ENCODE results near the gene DCHS2. TPM values are rescaled to one million over a fixed set of nuclear protein-coding genes. Genes with fewer than 3 reads are reported as not detected.

Gene DCHS2
- total and polyA plus RNA-seq, 5 donors from 2014 or later: not detected

DNA sequence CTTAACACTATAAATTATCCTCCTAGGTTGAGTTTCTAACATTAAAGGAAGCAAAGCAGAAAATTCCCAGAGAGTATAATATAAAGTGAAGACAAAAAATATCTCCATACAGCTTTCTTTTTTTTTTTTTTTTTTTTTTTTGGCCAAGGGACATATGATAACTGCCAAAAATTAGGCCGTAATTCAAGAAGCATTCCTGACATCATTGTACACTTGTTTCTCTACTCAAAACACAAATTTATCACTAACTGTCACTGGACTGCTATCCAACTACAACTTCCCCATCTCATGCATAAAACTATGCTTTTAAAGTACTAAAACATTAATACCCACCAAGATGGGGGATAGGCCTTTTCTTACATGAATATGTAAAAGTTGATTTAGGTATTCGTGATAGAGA is 77.2 kb downstream of the DCHS2 start:
- no peak overlapping the region for H3K27ac Mint-ChIP-seq
- Histone ChIP-seq H3K27ac (ENCODE audit: insufficient read depth, low read length, poor library complexity, severe bottlenecking) (no peak overlapping the region), H3K4me3 (ENCODE audit: low read depth, low read length) (no peak overlapping the region), H3K4me1 (ENCODE audit: control insufficient read depth, insufficient read depth, low read length, poor library complexity, severe bottlenecking) (no peaks in the 10 kb centered on the region), H3K27me3 (ENCODE audit: control insufficient read depth, insufficient read depth, low read length) (peaks cover 17% of the 10 kb centered on the region), H3K9me3 (ENCODE audit: control insufficient read depth in 2 of 2, low read length in 2 of 2) (no peaks in the 10 kb centered on the region), H3K36me3 (ENCODE audit: control insufficient read depth, insufficient read depth, low read length) (no peaks in the 10 kb centered on the region)
- no peak overlapping the region for H3K4me3 Mint-ChIP-seq
- peaks cover 32% of the 10 kb centered on the region for H3K27me3 Mint-ChIP-seq
- peaks cover 0 to 5% (median 1%) of the 10 kb centered on the region in 7 donors for H3K9me3 Mint-ChIP-seq
- H3K36me3 Mint-ChIP-seq: no peaks in the 10 kb centered on the region
- DNase-seq: no peak
- no peak for ATAC-seq (ENCODE audit: low read depth in 2 of 2)
- H3K4me1 Mint-ChIP-seq: peaks cover 0 to 11% (median 3%) of the 10 kb centered on the region in 4 donors

DNA sequence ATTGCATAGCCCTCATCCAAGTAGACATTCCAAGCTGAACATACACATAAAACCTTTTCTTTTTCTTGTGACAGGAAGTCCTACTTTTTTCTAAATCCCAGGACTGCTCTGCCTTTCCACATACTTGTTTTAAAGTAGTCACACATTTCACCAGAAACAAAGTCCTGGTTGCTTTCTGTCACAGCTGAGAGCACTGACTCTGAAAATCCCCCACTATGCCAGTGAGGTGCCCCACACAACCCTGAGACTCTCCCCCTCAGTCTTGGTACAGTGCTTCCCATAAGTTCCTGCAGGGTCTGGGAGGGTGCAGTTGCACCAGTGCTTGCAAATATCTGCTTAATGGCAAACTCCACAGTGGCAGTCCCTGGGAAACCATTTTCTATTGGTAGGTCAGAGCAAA is 84.2 kb downstream of the DCHS2 start:
- H3K4me3 Mint-ChIP-seq: no peak overlapping the region
- no peaks in the 10 kb centered on the region for H3K27me3 ChIP-seq (ENCODE audit: control insufficient read depth, insufficient read depth, low read length)
- ATAC-seq (ENCODE audit: low read depth in 2 of 2) (no peak), DNase-seq (no peak)
- H3K36me3 ChIP-seq (ENCODE audit: control insufficient read depth, insufficient read depth, low read length): no peaks in the 10 kb centered on the region
- no peak overlapping the region for H3K27ac Mint-ChIP-seq
- H3K27ac ChIP-seq (ENCODE audit: insufficient read depth, low read length, poor library complexity, severe bottlenecking): no peak overlapping the region
- peaks cover 12% of the 10 kb centered on the region for H3K27me3 Mint-ChIP-seq
- H3K4me1 ChIP-seq (ENCODE audit: control insufficient read depth, insufficient read depth, low read length, poor library complexity, severe bottlenecking): no peaks in the 10 kb centered on the region
- no peaks in the 10 kb centered on the region for H3K36me3 Mint-ChIP-seq
- H3K4me3 ChIP-seq (ENCODE audit: low read depth, low read length): no peak overlapping the region
- H3K4me1 Mint-ChIP-seq: no peaks in the 10 kb centered on the region
- H3K9me3 Mint-ChIP-seq: peaks cover 0 to 7% (median 5%) of the 10 kb centered on the region in 7 donors
- H3K9me3 ChIP-seq (ENCODE audit: control insufficient read depth in 2 of 2, low read length in 2 of 2): peaks cover 0 to 2% of the 10 kb centered on the region in 2 experiments

- DNase-seq: peak in 1 of 3 donors; percentile 24
- H3K4me3 ChIP-seq (ENCODE audit: low read depth, low read length): no peak overlapping the region
- Mint-ChIP-seq H3K4me1 (no peaks in the 10 kb centered on the region), H3K9me3 (peaks cover 0 to 10% (median 5%) of the 10 kb centered on the region in 7 donors), H3K27ac (peak overlapping the region in 1 of 3 donors; percentile 11), H3K27me3 (peaks cover 10% of the 10 kb centered on the region), H3K36me3 (no peaks in the 10 kb centered on the region), H3K4me3 (no peak overlapping the region)
- H3K27ac ChIP-seq (ENCODE audit: insufficient read depth, low read length, poor library complexity, severe bottlenecking): no peak overlapping the region
- H3K9me3 ChIP-seq (ENCODE audit: control insufficient read depth in 2 of 2, low read length in 2 of 2): peaks cover 0 to 2% of the 10 kb centered on the region in 2 experiments
- H3K4me1 ChIP-seq (ENCODE audit: control insufficient read depth, insufficient read depth, low read length, poor library complexity, severe bottlenecking): no peaks in the 10 kb centered on the region
- H3K36me3 ChIP-seq (ENCODE audit: control insufficient read depth, insufficient read depth, low read length): no peaks in the 10 kb centered on the region
- ATAC-seq (ENCODE audit: low read depth in 2 of 2): no peak
- no peaks in the 10 kb centered on the region for H3K27me3 ChIP-seq (ENCODE audit: control insufficient read depth, insufficient read depth, low read length)
Observed at GRCh38 chr4:154406018-154406795, 85.4 kb downstream of the DCHS2 start.

- Histone ChIP-seq H3K4me3 (ENCODE audit: low read depth, low read length) (no peak overlapping the region), H3K36me3 (ENCODE audit: control insufficient read depth, insufficient read depth, low read length) (no peaks in the 10 kb centered on the region), H3K27ac (ENCODE audit: insufficient read depth, low read length, poor library complexity, severe bottlenecking) (no peak overlapping the region), H3K4me1 (ENCODE audit: control insufficient read depth, insufficient read depth, low read length, poor library complexity, severe bottlenecking) (no peaks in the 10 kb centered on the region), H3K27me3 (ENCODE audit: control insufficient read depth, insufficient read depth, low read length) (no peaks in the 10 kb centered on the region), H3K9me3 (ENCODE audit: control insufficient read depth in 2 of 2, low read length in 2 of 2) (no peaks in the 10 kb centered on the region)
- Mint-ChIP-seq H3K4me3 (no peak overlapping the region), H3K4me1 (no peaks in the 10 kb centered on the region), H3K9me3 (peaks cover 0 to 5% (median 0%) of the 10 kb centered on the region in 7 donors), H3K27me3 (no peaks in the 10 kb centered on the region), H3K27ac (no peak overlapping the region), H3K36me3 (no peaks in the 10 kb centered on the region)
- no peak for DNase-seq
- no peak for ATAC-seq (ENCODE audit: low read depth in 2 of 2)
Observed at GRCh38 chr4:154399259-154399974, 92.2 kb downstream of the DCHS2 start.

DNA sequence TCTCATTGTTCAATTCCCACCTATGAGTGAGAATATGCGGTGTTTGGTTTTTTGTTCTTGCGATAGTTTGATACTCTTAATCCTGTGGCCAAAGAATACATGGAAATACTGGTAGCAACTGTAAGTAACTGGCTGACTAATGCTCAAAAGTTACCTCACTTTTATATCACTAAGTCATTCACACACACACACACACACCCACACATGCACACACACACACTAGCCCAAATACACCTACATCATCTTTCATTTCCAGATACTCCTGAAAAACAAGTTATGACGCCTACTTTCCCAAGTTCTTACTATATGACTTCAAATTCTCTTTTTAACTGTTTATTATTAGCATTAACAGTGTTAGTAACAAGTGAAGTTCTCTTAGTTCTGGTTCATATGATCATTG is 101.3 kb downstream of the DCHS2 start:
- no peak overlapping the region for H3K27ac ChIP-seq (ENCODE audit: insufficient read depth, low read length, poor library complexity, severe bottlenecking)
- Mint-ChIP-seq H3K9me3 (peaks cover 0 to 7% (median 0%) of the 10 kb centered on the region in 7 donors), H3K27me3 (no peaks in the 10 kb centered on the region), H3K4me3 (no peak overlapping the region), H3K36me3 (no peaks in the 10 kb centered on the region), H3K4me1 (no peaks in the 10 kb centered on the region), H3K27ac (peak overlapping the region in 1 of 3 donors; percentile 49)
- no peak overlapping the region for H3K4me3 ChIP-seq (ENCODE audit: low read depth, low read length)
- H3K27me3 ChIP-seq (ENCODE audit: control insufficient read depth, insufficient read depth, low read length): no peaks in the 10 kb centered on the region
- H3K36me3 ChIP-seq (ENCODE audit: control insufficient read depth, insufficient read depth, low read length): no peaks in the 10 kb centered on the region
- no peaks in the 10 kb centered on the region for H3K4me1 ChIP-seq (ENCODE audit: control insufficient read depth, insufficient read depth, low read length, poor library complexity, severe bottlenecking)
- DNase-seq (no peak), ATAC-seq (ENCODE audit: low read depth in 2 of 2) (no peak)
- H3K9me3 ChIP-seq (ENCODE audit: control insufficient read depth in 2 of 2, low read length in 2 of 2): no peaks in the 10 kb centered on the region

GRCh38 chr4:154389148-154389547 is 102.5 kb downstream of the DCHS2 start:
- Mint-ChIP-seq H3K4me3 (no peak overlapping the region), H3K36me3 (no peaks in the 10 kb centered on the region), H3K27ac (no peak overlapping the region), H3K4me1 (no peaks in the 10 kb centered on the region), H3K27me3 (no peaks in the 10 kb centered on the region), H3K9me3 (peaks cover 0 to 7% (median 2%) of the 10 kb centered on the region in 7 donors)
- DNase-seq (no peak), ATAC-seq (ENCODE audit: low read depth in 2 of 2) (no peak)
- H3K36me3 ChIP-seq (ENCODE audit: control insufficient read depth, insufficient read depth, low read length): no peaks in the 10 kb centered on the region
- H3K4me3 ChIP-seq (ENCODE audit: low read depth, low read length): no peak overlapping the region
- no peaks in the 10 kb centered on the region for H3K27me3 ChIP-seq (ENCODE audit: control insufficient read depth, insufficient read depth, low read length)
- H3K9me3 ChIP-seq (ENCODE audit: control insufficient read depth in 2 of 2, low read length in 2 of 2): no peaks in the 10 kb centered on the region
- H3K27ac ChIP-seq (ENCODE audit: insufficient read depth, low read length, poor library complexity, severe bottlenecking): no peak overlapping the region
- no peaks in the 10 kb centered on the region for H3K4me1 ChIP-seq (ENCODE audit: control insufficient read depth, insufficient read depth, low read length, poor library complexity, severe bottlenecking)

DNA sequence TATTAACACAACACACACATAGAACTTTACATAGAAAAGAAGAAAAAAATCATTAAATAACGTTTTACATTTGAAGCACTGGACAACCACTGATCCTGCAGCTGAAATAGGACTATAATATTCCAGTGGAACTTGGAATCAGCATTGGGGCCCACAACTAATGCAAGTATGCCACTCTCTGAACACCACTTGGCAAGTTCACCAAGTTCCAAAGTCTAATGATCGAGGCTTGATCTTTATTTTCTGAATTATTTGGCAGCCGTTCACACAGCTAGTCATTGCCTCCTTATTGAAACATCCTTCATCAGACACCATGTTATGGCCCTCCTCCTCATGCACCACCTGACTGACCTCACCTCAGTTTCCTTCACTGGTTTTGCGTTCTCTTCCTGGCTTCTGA is 107.6 kb downstream of the DCHS2 start:
- no peak overlapping the region for H3K27ac Mint-ChIP-seq
- no peaks in the 10 kb centered on the region for H3K36me3 Mint-ChIP-seq
- H3K9me3 Mint-ChIP-seq: peaks cover 0 to 7% (median 3%) of the 10 kb centered on the region in 7 donors
- Histone ChIP-seq H3K36me3 (ENCODE audit: control insufficient read depth, insufficient read depth, low read length) (no peaks in the 10 kb centered on the region), H3K4me3 (ENCODE audit: low read depth, low read length) (no peak overlapping the region), H3K4me1 (ENCODE audit: control insufficient read depth, insufficient read depth, low read length, poor library complexity, severe bottlenecking) (no peaks in the 10 kb centered on the region), H3K27ac (ENCODE audit: insufficient read depth, low read length, poor library complexity, severe bottlenecking) (no peak overlapping the region), H3K27me3 (ENCODE audit: control insufficient read depth, insufficient read depth, low read length) (no peaks in the 10 kb centered on the region), H3K9me3 (ENCODE audit: control insufficient read depth in 2 of 2, low read length in 2 of 2) (no peaks in the 10 kb centered on the region)
- H3K4me1 Mint-ChIP-seq: no peaks in the 10 kb centered on the region
- DNase-seq: no peak
- no peak for ATAC-seq (ENCODE audit: low read depth in 2 of 2)
- H3K27me3 Mint-ChIP-seq: no peaks in the 10 kb centered on the region
- H3K4me3 Mint-ChIP-seq: no peak overlapping the region
